Colonic mucosa (tissue), 4 donors: ENCODE measurements around the gene DDX31. TPM values are rescaled to one million over a fixed set of nuclear protein-coding genes. Genes with fewer than 3 reads are reported as not detected.

Source experiments
- DNase-seq: peaks from one replicate; pipeline ENCODE4 v3.0.0-alpha.2; 2020
- H3K27ac ChIP-seq: fragments of 200-600 bp; one replicate; pipeline ENCODE4 v1.8.0; 2021
- H3K27me3 ChIP-seq: fragments of 200-600 bp; one replicate; pipeline ENCODE4 v1.8.0; 2021
- H3K36me3 ChIP-seq: fragments of 200-600 bp; one replicate; pipeline ENCODE4 v1.8.0; 2021
- H3K4me1 ChIP-seq: fragments of 200-600 bp; one replicate; pipeline ENCODE4 v1.8.0; 2021; ENCODE audit warnings: mild to moderate bottlenecking
- H3K4me3 ChIP-seq: fragments of 200-600 bp; one replicate; pipeline ENCODE4 v1.8.0; 2021
- H3K9ac ChIP-seq, 2 donors: one replicate each; pipeline ENCODE4 v1.7.0; 2013; ENCODE audit warnings: control low read depth in 2 of 2, low read depth in 2 of 2, low read length in 2 of 2
- H3K9me3 ChIP-seq: fragments of 200-600 bp; one replicate; pipeline ENCODE4 v1.8.0; 2021
- CTCF ChIP-seq: fragments of 200-600 bp; IDR thresholded peaks from one replicate; pipeline ENCODE4 v1.8.0; 2022; ENCODE audit warnings: antibody characterized with exemption, mild to moderate bottlenecking
- intact Hi-C: fragments of 100-400 bp; cut with DNase I; formaldehyde crosslinking; loops from one replicate; pipeline ENCODE4 v1.14.1; 2022
- total RNA-seq, 2 donors: library from RNA; stranded (reverse); fragmentation: NEBNext Ultra II Directional in 1 of 2; extraction: Animal tissue kit (Norgen Biotek cat#: 25700) in 1 of 2; gene quantifications; one replicate each; pipeline ENCODE4 v1.2.1, GENCODE V29; 2021
- donor health status: healthy.
- donor health status: DM: no; HTN: no; CAD: no.
- donor health status: DM: no; HTN: no; CAD: no.

The DDX31 gene
- total RNA-seq, 2 donors from 2014 or later, result 6.8 to 11.6 TPM

DNA sequence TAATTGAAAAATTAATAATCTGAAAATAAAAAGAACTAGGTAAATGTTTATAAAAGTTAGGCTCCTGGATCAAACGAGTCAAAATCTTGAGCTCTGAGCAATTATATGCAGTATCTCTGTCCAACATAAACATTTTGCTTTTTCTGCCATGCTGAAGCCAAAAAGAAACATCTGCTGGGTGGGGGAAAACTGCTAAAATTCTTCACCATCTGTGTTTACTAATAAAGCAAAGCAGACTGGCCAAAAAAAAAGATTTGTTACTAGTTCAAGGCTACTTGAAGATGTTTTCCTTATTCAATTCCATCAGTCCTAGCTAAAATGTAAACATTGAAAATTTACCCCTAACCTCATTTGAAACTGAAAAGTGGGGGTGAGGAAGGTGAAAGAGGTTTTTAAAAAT is 30.2 kb upstream of the DDX31 start:
- intact Hi-C loops, result no loop called here
- Histone ChIP-seq H3K27me3 (no peaks in the 10 kb centered on the region), H3K9me3 (no peaks in the 10 kb centered on the region), H3K27ac (no peak overlapping the region), H3K9ac (no peak overlapping the region), H3K36me3 (no peaks in the 10 kb centered on the region), H3K4me3 (no peak overlapping the region), H3K4me1 (no peaks in the 10 kb centered on the region)
- no peak for DNase-seq
- no peak for TF ChIP-seq CTCF

DNA sequence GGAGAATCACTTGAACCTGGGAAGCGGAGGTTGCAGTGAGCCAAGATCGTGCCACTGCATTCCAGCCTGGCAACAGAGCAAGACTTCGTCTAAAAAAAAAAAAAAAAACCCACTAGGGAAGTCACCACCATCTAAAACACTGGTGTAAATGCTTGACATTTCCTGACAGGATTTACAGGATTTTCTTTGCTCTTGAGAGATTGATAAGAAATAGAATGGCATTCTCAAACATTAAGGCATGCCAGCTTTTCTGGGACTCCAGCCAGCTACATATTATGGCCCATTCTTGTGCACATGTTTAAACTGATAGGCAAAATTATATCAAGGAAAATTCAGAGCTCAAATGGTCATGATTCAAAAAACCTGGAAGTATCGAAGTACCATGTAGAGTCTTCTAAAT is 29.2 kb upstream of the DDX31 start:
- DNase-seq, result peak; percentile 48
- no peak overlapping the region for H3K27ac ChIP-seq
- intact Hi-C loops, result no loop called here
- H3K4me3 ChIP-seq, result no peak overlapping the region
- no peak for TF ChIP-seq CTCF
- H3K9me3 ChIP-seq, result no peaks in the 10 kb centered on the region
- no peaks in the 10 kb centered on the region for H3K4me1 ChIP-seq
- H3K27me3 ChIP-seq, result no peaks in the 10 kb centered on the region
- no peak overlapping the region for H3K9ac ChIP-seq
- H3K36me3 ChIP-seq, result no peaks in the 10 kb centered on the region

DNA sequence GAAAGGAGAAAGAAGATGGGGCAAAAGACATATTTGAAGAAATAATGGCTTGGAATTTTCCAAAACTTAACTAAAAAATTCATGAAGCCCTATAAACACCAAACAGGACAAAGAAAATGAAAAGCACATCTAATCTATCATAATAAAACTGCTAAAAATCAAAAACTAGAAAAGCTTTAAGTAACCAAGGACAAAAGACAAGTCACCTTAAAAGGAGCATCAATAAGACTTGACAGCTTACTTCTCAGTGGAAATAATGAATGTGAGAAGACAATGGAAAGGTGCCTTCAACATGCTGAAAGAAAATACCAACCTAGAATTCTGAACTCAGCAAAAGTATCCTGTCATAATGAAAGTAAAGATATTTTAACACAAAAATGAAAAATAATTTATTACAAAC is 27.4 kb upstream of the DDX31 start:
- no peaks in the 10 kb centered on the region for H3K4me1 ChIP-seq
- no peaks in the 10 kb centered on the region for H3K36me3 ChIP-seq
- H3K9ac ChIP-seq, result no peak overlapping the region
- no peaks in the 10 kb centered on the region for H3K9me3 ChIP-seq
- H3K27me3 ChIP-seq, result no peaks in the 10 kb centered on the region
- DNase-seq, result no peak
- H3K27ac ChIP-seq, result no peak overlapping the region
- no peak for TF ChIP-seq CTCF
- intact Hi-C loops, result no loop called here
- no peak overlapping the region for H3K4me3 ChIP-seq

- no peaks in the 10 kb centered on the region for H3K4me1 ChIP-seq
- intact Hi-C loops, result no loop called here
- no peak for TF ChIP-seq CTCF
- H3K9ac ChIP-seq, result no peak overlapping the region
- no peaks in the 10 kb centered on the region for H3K9me3 ChIP-seq
- no peaks in the 10 kb centered on the region for H3K27me3 ChIP-seq
- no peak for DNase-seq
- peaks cover 6% of the 10 kb centered on the region for H3K36me3 ChIP-seq
- no peak overlapping the region for H3K27ac ChIP-seq
- no peak overlapping the region for H3K4me3 ChIP-seq
These were observed 24.4 kb upstream of the DDX31 start for GRCh38 chr9:132694144-132694543.

- H3K36me3 ChIP-seq, result peaks cover 10% of the 10 kb centered on the region
- no peak for TF ChIP-seq CTCF
- H3K27me3 ChIP-seq, result no peaks in the 10 kb centered on the region
- no peak overlapping the region for H3K4me3 ChIP-seq
- H3K9ac ChIP-seq, result no peak overlapping the region
- intact Hi-C loops, result no loop called here
- no peaks in the 10 kb centered on the region for H3K4me1 ChIP-seq
- H3K9me3 ChIP-seq, result no peaks in the 10 kb centered on the region
- no peak for DNase-seq
- no peak overlapping the region for H3K27ac ChIP-seq
These were observed 20.9 kb upstream of the DDX31 start for GRCh38 chr9:132690696-132691095.

GRCh38 chr9:132683873-132684272 is 14.1 kb upstream of the DDX31 start:
- Histone ChIP-seq H3K4me3 (no peak overlapping the region), H3K9ac (no peak overlapping the region), H3K9me3 (no peaks in the 10 kb centered on the region), H3K36me3 (peaks cover 7% of the 10 kb centered on the region), H3K27me3 (no peaks in the 10 kb centered on the region), H3K4me1 (no peaks in the 10 kb centered on the region), H3K27ac (no peak overlapping the region)
- TF ChIP-seq CTCF, result no peak
- intact Hi-C loops, result no loop called here
- no peak for DNase-seq
